Activated CD8-positive, alpha-beta memory T cell treated with anti-CD3 and anti-CD28 coated beads for 36 hours (primary cell): ENCODE measurements around the gene ZNF785. TPM values are rescaled to one million over a fixed set of nuclear protein-coding genes. Genes with fewer than 3 reads are reported as not detected.

Source experiments
- CTCF ChIA-PET: fragments of 350-600 bp; sonication (Branson Sonifier 250); formaldehyde crosslinking; loops from one replicate; lab custom pipeline; 2021; ENCODE audit warnings: antibody characterized with exemption; lab: Charles Lee
- POLR2A ChIA-PET: fragments of 350-600 bp; sonication (Branson Sonifier 250); formaldehyde crosslinking; loops from one replicate; lab custom pipeline; 2021; ENCODE audit warnings: antibody characterized with exemption; lab: Charles Lee
- total RNA-seq, 2 experiments: library from RNA; stranded (reverse); gene quantifications; one replicate each; pipeline ENCODE4 v1.2.3, GENCODE V29; 2021

Gene ZNF785
- total RNA-seq, 2 experiments from 2014 or later = 13.8 to 14.5 TPM

- CTCF ChIA-PET = interaction anchor here (0.8 to 3.2 kb wide), 12 partner anchors 13 to 148 kb away, joined by 3 to 31 read pairs (median 4); partner anchors contain the start of genes DCTPP1, ZNF688 and ZNF747
- POLR2A ChIA-PET = interaction anchor here (0.5 to 2.6 kb wide), 9 partner anchors 9 to 101 kb away, joined by 3 to 35 read pairs (median 8); partner anchors contain the start of genes FBRS, ZNF688, ZNF689 and ZNF747
Measured at GRCh38 chr16:30557707-30557956, 27.9 kb downstream of the ZNF785 start.

- ChIA-PET CTCF (interaction anchor here (1.2 to 1.3 kb wide), 2 partner anchors 25 to 83 kb away, joined by 3 to 4 read pairs; partner anchors contain the start of gene ITGAL), POLR2A (no interaction called here)
Measured at GRCh38 chr16:30556125-30556473, 29.4 kb downstream of the ZNF785 start.

GRCh38 chr16:30555315-30556124 lies 30.0 kb downstream of the ZNF785 start:
- POLR2A ChIA-PET = no interaction called here
- CTCF ChIA-PET = interaction anchor here (0.8 kb wide), 1 partner anchor 138 kb away, joined by 3 read pairs; no protein-coding TSS in a partner anchor

GRCh38 chr16:30554557-30555314 lies 30.8 kb downstream of the ZNF785 start:
- POLR2A ChIA-PET = no interaction called here

GRCh38 chr16:30553393-30553899 lies 32.1 kb downstream of the ZNF785 start:
- POLR2A ChIA-PET = interaction anchor here (0.6 to 1.1 kb wide), 2 partner anchors 14 to 1714 kb away, joined by 3 to 10 read pairs; no protein-coding TSS in a partner anchor
- CTCF ChIA-PET = no interaction called here

More at GRCh38 chr16:30554557-30555314, 30.8 kb downstream of the ZNF785 start:
- CTCF ChIA-PET = interaction anchor here (0.8 kb wide), 1 partner anchor 137 kb away, joined by 3 read pairs; no protein-coding TSS in a partner anchor

- ChIA-PET CTCF (interaction anchor here (0.7 kb wide), 1 partner anchor 16 kb away, joined by 3 read pairs; no protein-coding TSS in a partner anchor), POLR2A (interaction anchor here (0.6 to 1.1 kb wide), 2 partner anchors 14 to 1714 kb away, joined by 3 to 10 read pairs; no protein-coding TSS in a partner anchor)
Measured at GRCh38 chr16:30552956-30553355, 32.5 kb downstream of the ZNF785 start.

GRCh38 chr16:30551781-30552180 lies 33.7 kb downstream of the ZNF785 start:
- CTCF ChIA-PET = interaction anchor here (0.5 to 4.0 kb wide), 6 partner anchors 17 to 141 kb away, joined by 3 to 23 read pairs (median 4); partner anchors contain the start of genes ZNF747 and ZNF785
- POLR2A ChIA-PET = interaction anchor here (0.6 to 2.3 kb wide), 11 partner anchors 10 to 575 kb away, joined by 3 to 18 read pairs (median 3); partner anchors contain the start of gene ZNF689

- ChIA-PET CTCF (interaction anchor here (4.0 kb wide), 1 partner anchor 14 kb away, joined by 23 read pairs; the partner anchor contains the start of gene ZNF747), POLR2A (interaction anchor here (0.7 to 1.4 kb wide), 4 partner anchors 9 to 57 kb away, joined by 3 to 6 read pairs (median 3); partner anchors contain the start of genes ZNF747 and ZNF764)
Measured at GRCh38 chr16:30548416-30549253, 36.9 kb downstream of the ZNF785 start.

- POLR2A ChIA-PET = interaction anchor here (1.0 kb wide), 1 partner anchor 11 kb away, joined by 4 read pairs; no protein-coding TSS in a partner anchor
- CTCF ChIA-PET = interaction anchor here (0.6 to 1.2 kb wide), 3 partner anchors 10 to 123 kb away, joined by 3 to 4 read pairs (median 3); no protein-coding TSS in a partner anchor
Measured at GRCh38 chr16:30546115-30546514, 39.4 kb downstream of the ZNF785 start.

- ChIA-PET POLR2A (no interaction called here), CTCF (interaction anchor here (1.1 kb wide), 1 partner anchor 8 kb away, joined by 5 read pairs; the partner anchor contains the start of gene ZNF747)
Measured at GRCh38 chr16:30543067-30543466, 42.4 kb downstream of the ZNF785 start.

GRCh38 chr16:30541502-30542329 lies 43.8 kb downstream of the ZNF785 start:
- POLR2A ChIA-PET = no interaction called here

GRCh38 chr16:30540916-30541464 lies 44.5 kb downstream of the ZNF785 start:
- POLR2A ChIA-PET = interaction anchor here (0.6 to 0.7 kb wide), 2 partner anchors 10 to 25 kb away, joined by 3 to 5 read pairs; no protein-coding TSS in a partner anchor
- CTCF ChIA-PET = interaction anchor here (1.2 to 1.8 kb wide), 2 partner anchors 57 to 112 kb away, joined by 4 to 6 read pairs; partner anchors contain the start of gene DCTPP1

More at GRCh38 chr16:30541502-30542329, 43.8 kb downstream of the ZNF785 start:
- CTCF ChIA-PET = interaction anchor here (1.2 to 1.8 kb wide), 2 partner anchors 57 to 113 kb away, joined by 4 to 6 read pairs; partner anchors contain the start of gene DCTPP1

- POLR2A ChIA-PET = interaction anchor here (0.6 kb wide), 2 partner anchors 11 to 57 kb away, joined by 3 to 5 read pairs; no protein-coding TSS in a partner anchor
- CTCF ChIA-PET = interaction anchor here (0.7 to 1.3 kb wide), 4 partner anchors 17 to 111 kb away, joined by 3 to 5 read pairs (median 4); partner anchors contain the start of gene DCTPP1
Measured at GRCh38 chr16:30539986-30540526, 45.4 kb downstream of the ZNF785 start.

GRCh38 chr16:30539000-30539964 lies 46.2 kb downstream of the ZNF785 start:
- ChIA-PET CTCF (interaction anchor here (0.7 to 1.3 kb wide), 3 partner anchors 18 to 106 kb away, joined by 3 to 5 read pairs (median 3); no protein-coding TSS in a partner anchor), POLR2A (interaction anchor here (0.6 kb wide), 1 partner anchor 58 kb away, joined by 5 read pairs; no protein-coding TSS in a partner anchor)
